GM12891 (cell line): ENCODE data around the gene HOXA6.

ENCODE experiments used
- DNase-seq: peaks from one replicate; pipeline ENCODE4 v3.0.0; 2011; ENCODE audit warnings: low spot score; ENCODE audit not compliant: insufficient read length
- FAIRE-seq: peaks from 2 replicates; lab custom pipeline; 2011; peaks lifted over from hg19 to GRCh38; lab: Jason Lieb, UNC
- PAX5 ChIP-seq: IDR thresholded peaks from 2 replicates; pipeline ENCODE4 v1.6.1; 2011; ENCODE audit warnings: low read length, moderate library complexity, mild to moderate bottlenecking; ENCODE audit not compliant: insufficient read depth, severe bottlenecking
- POLR2A ChIP-seq: IDR thresholded peaks from 2 replicates; pipeline ENCODE4 v1.6.1; 2011; ENCODE audit warnings: low read depth, low read length, control low read depth
- POLR2AphosphoS5 ChIP-seq: IDR thresholded peaks from 2 replicates; pipeline ENCODE4 v1.6.1; 2011; ENCODE audit warnings: low read depth, low read length, control low read depth
- POU2F2 ChIP-seq: IDR thresholded peaks from 2 replicates; pipeline ENCODE4 v1.6.1; 2011; ENCODE audit warnings: low read depth, mild to moderate bottlenecking, control low read depth, low read length, moderate library complexity
- SPI1 ChIP-seq: IDR thresholded peaks from 2 replicates; pipeline ENCODE4 v1.6.1; 2011; ENCODE audit warnings: low read depth, low read length, control low read depth
- TAF1 ChIP-seq: IDR thresholded peaks from 2 replicates; pipeline ENCODE4 v1.6.1; 2011; ENCODE audit warnings: low read depth, low read length, control low read depth

Gene HOXA6

GRCh38 chr7:27128034-27128433 is 19.5 kb downstream of the HOXA6 start:
- no peak for DNase-seq
- FAIRE-seq = no peak
- TF ChIP-seq PAX5 (no peak), SPI1 (no peak), POU2F2 (no peak), POLR2A (no peak), TAF1 (no peak), POLR2AphosphoS5 (no peak)

- FAIRE-seq = no peak
- TF ChIP-seq POLR2AphosphoS5 = no peak
- TF ChIP-seq SPI1 = no peak
- no peak for TF ChIP-seq POU2F2
- no peak for TF ChIP-seq TAF1
- no peak for TF ChIP-seq PAX5
- no peak for TF ChIP-seq POLR2A
- DNase-seq = no peak
Observed at GRCh38 chr7:27126596-27127327, 20.8 kb downstream of the HOXA6 start.

GRCh38 chr7:27125986-27126394 is 21.6 kb downstream of the HOXA6 start:
- TF ChIP-seq PAX5 = no peak
- no peak for TF ChIP-seq POLR2A
- no peak for TF ChIP-seq TAF1
- TF ChIP-seq POU2F2 = no peak
- no peak for TF ChIP-seq POLR2AphosphoS5
- TF ChIP-seq SPI1 = no peak
- no peak for DNase-seq
- no peak for FAIRE-seq

DNA sequence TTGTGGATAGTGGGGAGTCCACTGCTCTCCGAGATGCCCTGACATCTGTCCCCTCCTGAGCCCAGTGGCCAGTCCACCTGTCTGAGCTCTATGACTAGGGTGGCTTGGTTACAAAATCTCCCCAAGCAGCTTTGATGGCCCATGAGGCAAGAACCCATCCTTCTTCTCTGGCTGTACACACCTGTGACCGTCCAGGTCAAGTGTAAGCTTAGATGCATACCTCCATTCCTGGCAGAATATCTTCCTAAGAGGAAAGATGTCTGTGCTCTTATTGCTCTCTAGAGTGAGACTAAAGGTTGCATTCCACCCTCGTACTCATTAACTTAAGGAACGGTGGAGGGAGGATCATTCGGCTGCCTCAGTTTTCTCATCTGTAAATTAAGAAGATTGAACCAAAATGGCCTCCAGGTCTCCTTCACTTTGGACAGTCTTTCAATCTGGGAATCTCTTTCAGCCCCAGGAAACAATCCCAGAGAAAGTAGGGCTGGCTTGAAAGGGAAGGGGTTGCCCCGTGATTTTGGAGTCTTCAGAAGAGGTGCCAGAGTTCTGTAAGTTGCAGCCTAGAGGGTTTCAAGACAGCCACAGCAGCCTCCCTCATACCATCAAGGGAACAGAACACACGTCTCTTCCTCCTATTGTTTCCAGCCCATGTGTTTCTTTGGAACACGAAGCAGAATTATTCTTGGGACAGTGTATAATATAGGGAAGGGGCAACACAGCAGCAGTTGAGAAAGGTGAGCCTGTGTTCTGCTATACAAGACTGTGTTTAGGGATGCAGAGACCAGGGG is 22.5 kb downstream of the HOXA6 start:
- FAIRE-seq (no peak), DNase-seq (no peak)
- TF ChIP-seq TAF1 (no peak), POLR2AphosphoS5 (no peak), POLR2A (no peak), SPI1 (no peak), POU2F2 (no peak), PAX5 (no peak)

- FAIRE-seq = no peak
Observed at GRCh38 chr7:27124096-27124901, 23.3 kb downstream of the HOXA6 start.

DNA sequence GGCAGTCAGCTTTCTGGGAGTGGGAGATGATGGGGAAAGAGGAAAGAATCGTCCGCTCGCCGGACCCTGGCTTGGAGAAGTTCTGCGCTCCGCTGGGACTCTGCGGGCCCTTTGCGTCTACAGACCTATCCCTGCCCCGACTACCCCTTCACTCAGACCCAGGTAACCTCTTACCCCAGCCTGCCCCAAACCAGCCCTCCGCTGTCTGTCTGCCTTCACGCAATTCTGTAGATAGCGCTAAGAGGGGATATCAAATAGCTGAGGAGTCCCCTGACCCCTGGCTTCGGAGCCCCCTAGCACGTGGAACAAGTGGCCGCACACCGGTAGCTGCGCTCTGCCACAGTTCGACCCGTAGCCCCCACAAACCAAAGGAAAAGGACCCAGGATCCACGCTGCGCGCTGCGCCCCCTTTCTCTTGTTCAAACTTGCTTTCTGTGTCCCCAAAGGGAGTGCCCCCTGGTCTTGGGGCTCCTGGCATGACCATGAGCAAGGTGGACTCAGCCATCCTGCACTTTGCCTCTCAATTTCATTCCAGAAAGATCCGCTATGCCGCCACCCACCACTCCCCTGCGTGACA is 24.0 kb downstream of the HOXA6 start:
- no peak for FAIRE-seq
- no peak for TF ChIP-seq SPI1
- TF ChIP-seq POU2F2 = no peak
- no peak for TF ChIP-seq POLR2A
- TF ChIP-seq PAX5 = no peak
- TF ChIP-seq TAF1 = no peak
- TF ChIP-seq POLR2AphosphoS5 = no peak
- no peak for DNase-seq

More at GRCh38 chr7:27124096-27124901, 23.3 kb downstream of the HOXA6 start:
- DNase-seq = no peak
- no peak for TF ChIP-seq TAF1
- TF ChIP-seq POLR2AphosphoS5 = no peak
- TF ChIP-seq POU2F2 = no peak
- TF ChIP-seq SPI1 = no peak
- TF ChIP-seq POLR2A = no peak
- no peak for TF ChIP-seq PAX5

- DNase-seq (no peak), FAIRE-seq (no peak)
- no peak for TF ChIP-seq POLR2AphosphoS5
- TF ChIP-seq POLR2A = no peak
- TF ChIP-seq PAX5 = no peak
- TF ChIP-seq POU2F2 = no peak
- TF ChIP-seq TAF1 = no peak
- TF ChIP-seq SPI1 = no peak
Observed at GRCh38 chr7:27123007-27123476, 24.5 kb downstream of the HOXA6 start.
